K562 (cell line): ENCODE results near the gene TRA2B. TPM values are rescaled to one million over a fixed set of nuclear protein-coding genes. Genes with fewer than 3 reads are reported as not detected.
A peak's percentile ranks its signal among the peaks of the same experiment; 100 is the strongest.

Experiments
- BCOR ChIP-seq: fragments of 450-650 bp; IDR thresholded peaks from 2 replicates; pipeline ENCODE4 v1.6.1; 2016
- COPS2 ChIP-seq: fragments of 450-650 bp; conservative IDR thresholded peaks from 2 replicates; pipeline ENCODE4 v1.6.1; 2016; ENCODE audit warnings: mild to moderate bottlenecking, moderate library complexity
- ELK1 ChIP-seq: sonication (generic); formaldehyde crosslinking; IDR thresholded peaks from 2 replicates; pipeline ENCODE4 v1.8.1; 2022; ENCODE audit warnings: missing genetic modification reagents
- GATA2 ChIP-seq: sonication (generic); formaldehyde crosslinking; IDR thresholded peaks from 2 replicates; pipeline ENCODE4 v1.4.0; 2020; ENCODE audit warnings: mild to moderate bottlenecking, missing genetic modification reagents
- HES1 ChIP-seq: fragments of 450-650 bp; IDR thresholded peaks from 2 replicates; pipeline ENCODE4 v1.6.1; 2016; ENCODE audit warnings: low read depth, mild to moderate bottlenecking, moderate library complexity
- MLX ChIP-seq, 2 experiments: fragments of 450-650 bp in 1 of 2; sonication (generic) in 1 of 2; formaldehyde crosslinking; conservative IDR thresholded peaks; 2 replicates each; pipeline versions ENCODE4 v1.4.0 to v1.8.1; 2020 to 2022; ENCODE audit warnings: mild to moderate bottlenecking in 1 of 2, missing genetic modification reagents in 1 of 2
- NFYB ChIP-seq: IDR thresholded peaks from 2 replicates; pipeline ENCODE4 v1.6.1; 2011; ENCODE audit warnings: mild to moderate bottlenecking, moderate library complexity; ENCODE audit not compliant: insufficient read length; ENCODE audit errors: extremely low read depth
- RUNX1 ChIP-seq: sonication (generic); IDR thresholded peaks from 2 replicates; pipeline ENCODE4 v1.6.1; 2016; ENCODE audit warnings: antibody characterized with exemption, low read depth
- SMARCC2 ChIP-seq: fragments of 450-650 bp; IDR thresholded peaks from 2 replicates; pipeline ENCODE4 v1.6.1; 2017; ENCODE audit warnings: antibody characterized with exemption, moderate library complexity, mild to moderate bottlenecking, low read depth
- TOE1 ChIP-seq, 2 experiments: fragments of 450-650 bp in 1 of 2; sonication (generic) in 1 of 2; formaldehyde crosslinking in 1 of 2; IDR thresholded peaks; 2 replicates each; pipeline versions ENCODE4 v1.7.1 to v1.8.0; 2016 to 2022; ENCODE audit warnings: borderline replicate concordance in 2 of 2, mild to moderate bottlenecking in 2 of 2, antibody characterized with exemption in 1 of 2, inconsistent platforms in 1 of 2, low read depth in 1 of 2, missing genetic modification reagents in 1 of 2, moderate library complexity in 1 of 2
- ZNF184 ChIP-seq: sonication (generic); formaldehyde crosslinking; IDR thresholded peaks from 2 replicates; pipeline ENCODE4 v1.5.0; 2020; ENCODE audit warnings: missing genetic modification reagents
- ZNF318 ChIP-seq, 2 experiments: fragments of 450-650 bp; IDR thresholded peaks; 2 replicates each; pipeline ENCODE4 v1.6.1; 2016; ENCODE audit warnings: mild to moderate bottlenecking in 2 of 2, borderline replicate concordance in 1 of 2, low read depth in 1 of 2, moderate library complexity in 1 of 2
- polyA plus RNA-seq, 8 experiments: library from polyadenylated mRNA; depleted of rRNA in 4 of 8; stranded (reverse) in 5 of 8; unstranded in 3 of 8; fragments of >200 nt; fragmentation: Nextera tagmentation in 2 of 8; fragmentation: Illumina TruSeq in 1 of 8; extraction: Ambion mirVana in 2 of 8; extraction: Trizol in 1 of 8; gene quantifications; 2 replicates each; pipeline versions ENCODE4 v1.2.1 to v1.2.3, GENCODE V29; 2011 to 2014; ENCODE audit warnings: inconsistent platforms in 1 of 8, missing spikeins in 1 of 8
- total RNA-seq, 7 experiments: library from RNA; depleted of rRNA in 6 of 7; stranded (reverse); fragments of >200 nt in 6 of 7; fragmentation: Illumina TruSeq in 2 of 7; extraction: Trizol in 2 of 7; gene quantifications; 2 replicates each; pipeline versions ENCODE4 v1.2.1 to v1.2.3, GENCODE V29; 2011 to 2021; ENCODE audit warnings: low replicate concordance in 1 of 7
- TF ChIP-seq, protein P1 (sequence below): fragments of 250-450 bp; sonication (Bioruptor Pico); IDR thresholded peaks from 2 replicates; pipeline ENCODE4 v1.4.0; 2020; ENCODE audit warnings: mild to moderate bottlenecking, moderate library complexity

The TRA2B gene
- total and polyA plus RNA-seq, 9 of the 15 experiments (the other 6 are each of a cell fraction or from before 2014, with no cell fraction given): 105 to 411 (median 278) TPM

- TF ChIP-seq GATA2 (CRISPR knock-in tag) (peak; percentile 42; the same call in 1 of the 2 replicates), ZNF318 (IDR thresholded peaks at IDR 0.05; ENCODE audit: borderline replicate concordance in 1 of 2, low read depth in 1 of 2) (no peak), SMARCC2 (no peak), ZNF184 (CRISPR knock-in tag) (no peak), MLX (CRISPR knock-in tag; conservative IDR thresholded peaks at IDR 0.05) (no peak), RUNX1 (no peak), NFYB (no peak), BCOR (no peak), COPS2 (no peak), ELK1 (CRISPR knock-in tag) (no peak), TOE1 (IDR thresholded peaks at IDR 0.05; ENCODE audit: borderline replicate concordance) (no peak), TOE1 (CRISPR knock-in tag; IDR thresholded peaks at IDR 0.05; ENCODE audit: borderline replicate concordance, low read depth) (no peak), HES1 (no peak)
- TF ChIP-seq, protein P1, sequence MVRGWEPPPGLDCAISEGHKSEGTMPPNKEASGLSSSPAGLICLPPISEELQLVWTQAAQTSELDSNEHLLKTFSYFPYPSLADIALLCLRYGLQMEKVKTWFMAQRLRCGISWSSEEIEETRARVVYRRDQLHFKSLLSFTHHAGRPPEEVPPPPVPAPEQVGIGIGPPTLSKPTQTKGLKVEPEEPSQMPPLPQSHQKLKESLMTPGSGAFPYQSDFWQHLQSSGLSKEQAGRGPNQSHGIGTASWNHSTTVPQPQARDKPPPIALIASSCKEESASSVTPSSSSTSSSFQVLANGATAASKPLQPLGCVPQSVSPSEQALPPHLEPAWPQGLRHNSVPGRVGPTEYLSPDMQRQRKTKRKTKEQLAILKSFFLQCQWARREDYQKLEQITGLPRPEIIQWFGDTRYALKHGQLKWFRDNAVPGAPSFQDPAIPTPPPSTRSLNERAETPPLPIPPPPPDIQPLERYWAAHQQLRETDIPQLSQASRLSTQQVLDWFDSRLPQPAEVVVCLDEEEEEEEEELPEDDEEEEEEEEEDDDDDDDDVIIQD: no peak
Measured at GRCh38 chr3:185912929-185913901, 24.6 kb downstream of the TRA2B start (continued).
